Panc1 (cell line): ENCODE results near the gene SULF2.

Experiments
- POLR2AphosphoS5 ChIP-seq: IDR thresholded peaks from 2 replicates; pipeline ENCODE4 v1.6.1; 2012; ENCODE audit warnings: mild to moderate bottlenecking, low read depth, low read length, moderate library complexity
- TF ChIP-seq, protein P1 (sequence below): fragments of 450-650 bp; IDR thresholded peaks from 2 replicates; pipeline ENCODE4 v1.5.1; 2017; ENCODE audit warnings: mild to moderate bottlenecking

- TF ChIP-seq, protein P1, sequence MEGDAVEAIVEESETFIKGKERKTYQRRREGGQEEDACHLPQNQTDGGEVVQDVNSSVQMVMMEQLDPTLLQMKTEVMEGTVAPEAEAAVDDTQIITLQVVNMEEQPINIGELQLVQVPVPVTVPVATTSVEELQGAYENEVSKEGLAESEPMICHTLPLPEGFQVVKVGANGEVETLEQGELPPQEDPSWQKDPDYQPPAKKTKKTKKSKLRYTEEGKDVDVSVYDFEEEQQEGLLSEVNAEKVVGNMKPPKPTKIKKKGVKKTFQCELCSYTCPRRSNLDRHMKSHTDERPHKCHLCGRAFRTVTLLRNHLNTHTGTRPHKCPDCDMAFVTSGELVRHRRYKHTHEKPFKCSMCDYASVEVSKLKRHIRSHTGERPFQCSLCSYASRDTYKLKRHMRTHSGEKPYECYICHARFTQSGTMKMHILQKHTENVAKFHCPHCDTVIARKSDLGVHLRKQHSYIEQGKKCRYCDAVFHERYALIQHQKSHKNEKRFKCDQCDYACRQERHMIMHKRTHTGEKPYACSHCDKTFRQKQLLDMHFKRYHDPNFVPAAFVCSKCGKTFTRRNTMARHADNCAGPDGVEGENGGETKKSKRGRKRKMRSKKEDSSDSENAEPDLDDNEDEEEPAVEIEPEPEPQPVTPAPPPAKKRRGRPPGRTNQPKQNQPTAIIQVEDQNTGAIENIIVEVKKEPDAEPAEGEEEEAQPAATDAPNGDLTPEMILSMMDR, result no peak
- no peak for TF ChIP-seq POLR2AphosphoS5
Observed at GRCh38 chr20:47818016-47818415, 32.7 kb upstream of the SULF2 start.
